ENCODE measurements around the gene PRRT4.

Gene PRRT4

DNA sequence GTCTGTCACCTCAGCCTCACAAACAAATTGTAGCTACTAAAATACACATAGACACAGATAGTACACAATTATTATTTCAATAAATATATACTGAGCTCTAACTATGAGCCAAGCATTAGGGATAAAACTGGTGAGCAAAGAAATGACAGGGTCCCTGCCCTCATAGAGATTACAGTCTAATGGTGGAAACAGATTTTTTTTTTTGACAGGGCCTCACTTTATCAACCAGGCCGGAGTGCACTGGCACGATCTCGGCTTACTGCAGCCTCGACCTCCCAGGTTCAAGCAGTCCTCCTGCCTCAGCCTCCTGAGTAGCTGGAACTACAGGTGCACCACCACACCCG, 17.1 kb downstream of the PRRT4 start:
- no peak for DNase-seq (ENCODE audit: low spot score)
- TF ChIP-seq, protein P1, sequence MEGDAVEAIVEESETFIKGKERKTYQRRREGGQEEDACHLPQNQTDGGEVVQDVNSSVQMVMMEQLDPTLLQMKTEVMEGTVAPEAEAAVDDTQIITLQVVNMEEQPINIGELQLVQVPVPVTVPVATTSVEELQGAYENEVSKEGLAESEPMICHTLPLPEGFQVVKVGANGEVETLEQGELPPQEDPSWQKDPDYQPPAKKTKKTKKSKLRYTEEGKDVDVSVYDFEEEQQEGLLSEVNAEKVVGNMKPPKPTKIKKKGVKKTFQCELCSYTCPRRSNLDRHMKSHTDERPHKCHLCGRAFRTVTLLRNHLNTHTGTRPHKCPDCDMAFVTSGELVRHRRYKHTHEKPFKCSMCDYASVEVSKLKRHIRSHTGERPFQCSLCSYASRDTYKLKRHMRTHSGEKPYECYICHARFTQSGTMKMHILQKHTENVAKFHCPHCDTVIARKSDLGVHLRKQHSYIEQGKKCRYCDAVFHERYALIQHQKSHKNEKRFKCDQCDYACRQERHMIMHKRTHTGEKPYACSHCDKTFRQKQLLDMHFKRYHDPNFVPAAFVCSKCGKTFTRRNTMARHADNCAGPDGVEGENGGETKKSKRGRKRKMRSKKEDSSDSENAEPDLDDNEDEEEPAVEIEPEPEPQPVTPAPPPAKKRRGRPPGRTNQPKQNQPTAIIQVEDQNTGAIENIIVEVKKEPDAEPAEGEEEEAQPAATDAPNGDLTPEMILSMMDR (IDR thresholded peaks at IDR 0.05): no peak
- H3K4me3 ChIP-seq: no peak overlapping the region
- H3K27ac ChIP-seq: no peak overlapping the region

DNA sequence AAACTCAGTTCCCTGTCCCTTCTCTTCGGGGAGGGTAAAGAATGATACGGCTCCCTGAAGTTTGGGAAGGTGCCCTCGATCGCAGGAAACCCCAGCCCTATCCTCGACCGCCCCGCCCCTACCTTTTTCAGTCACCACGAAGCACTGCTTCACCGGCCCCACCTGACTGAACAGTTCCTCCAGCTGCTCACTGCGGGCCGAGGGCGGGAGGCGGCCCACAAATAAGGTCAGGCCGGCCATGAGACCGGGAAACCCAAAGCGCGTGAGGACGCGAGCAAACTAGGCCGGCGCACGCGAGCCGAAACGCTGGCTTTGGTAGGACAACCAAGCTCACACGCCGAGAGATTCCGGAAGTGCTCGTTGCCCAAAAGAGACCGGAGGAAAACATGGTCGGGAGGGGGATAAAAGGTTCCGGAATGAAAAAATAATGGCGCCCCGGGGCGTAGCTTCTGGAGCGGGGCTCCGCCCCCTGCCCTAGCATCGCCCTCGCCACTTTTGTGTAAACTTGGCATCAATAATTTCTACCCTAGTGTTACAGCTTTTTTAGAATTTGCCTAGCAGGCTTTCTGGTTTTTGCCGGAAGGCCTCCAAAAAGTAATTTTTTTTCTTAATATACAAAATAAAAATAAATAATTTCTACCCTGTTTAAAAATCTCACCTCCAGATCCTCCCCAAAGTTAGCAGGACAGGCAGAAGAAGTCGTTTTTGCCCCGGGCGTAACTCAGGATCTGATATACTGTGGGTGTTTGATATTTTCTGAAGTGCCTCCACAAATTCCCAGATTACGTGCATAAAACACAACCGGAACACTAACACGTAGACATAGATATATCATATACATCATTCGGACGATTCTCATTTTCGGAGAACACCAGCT, 17.7 kb downstream of the PRRT4 start, which contains the start of gene RBM28:
Gene RBM28, minus strand, starts transcription at position 355 of the 877 bp plus-strand sequence. Its CDS starts 115 bp downstream, at position 240.
- peak within 1 kb of the TSS; percentile 88 for H3K4me3 ChIP-seq
- H3K27ac ChIP-seq: peak within 1 kb of the TSS; percentile 46 to 85
- TF ChIP-seq, protein P1 (IDR thresholded peaks at IDR 0.05): no peak
- DNase-seq (ENCODE audit: low spot score): peak; percentile 91

DNA sequence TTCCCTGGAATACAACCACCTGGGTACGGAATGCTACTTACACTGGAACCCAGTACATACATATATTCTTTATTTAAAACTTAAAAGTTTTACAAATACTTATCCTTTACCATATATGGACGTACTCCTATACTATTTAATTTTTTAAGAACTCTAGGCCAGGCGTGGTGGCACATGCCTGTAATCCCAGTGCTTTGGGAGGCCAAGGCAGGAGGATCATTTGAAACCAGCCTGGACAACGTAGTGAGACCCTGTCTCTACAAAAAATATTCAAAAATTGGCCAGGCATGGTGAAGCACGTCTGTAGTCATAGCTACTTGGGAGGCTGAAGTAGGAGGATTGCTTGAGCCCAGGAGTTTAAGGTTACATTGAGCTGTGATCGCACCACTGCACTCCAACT, 19.8 kb downstream of the PRRT4 start:
- no peak overlapping the region for H3K4me3 ChIP-seq
- DNase-seq (ENCODE audit: low spot score): no peak
- H3K27ac ChIP-seq: no peak overlapping the region
- TF ChIP-seq, protein P1 (IDR thresholded peaks at IDR 0.05): no peak

DNA sequence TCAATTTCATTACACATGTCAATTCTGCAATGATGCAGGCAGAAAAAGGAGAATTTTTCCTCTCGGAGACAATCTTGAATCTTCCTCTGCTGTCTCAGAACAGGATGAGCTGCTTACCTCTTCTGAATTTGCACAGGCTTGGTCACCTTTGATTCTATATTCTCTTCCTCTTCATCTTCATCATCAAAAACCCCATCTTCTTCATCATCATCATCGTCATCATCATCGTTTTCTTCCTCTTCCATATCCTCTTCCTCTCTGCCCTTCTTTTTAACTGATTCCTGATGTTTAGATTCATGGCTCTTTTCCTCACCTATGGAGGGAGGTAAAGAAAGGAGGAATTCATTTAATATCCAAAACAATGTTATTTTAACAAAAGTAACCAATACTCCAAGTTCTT, 25.8 kb downstream of the PRRT4 start:
- DNase-seq (ENCODE audit: low spot score): no peak
- no peak overlapping the region for H3K4me3 ChIP-seq
- TF ChIP-seq, protein P1 (IDR thresholded peaks at IDR 0.05): no peak
- no peak overlapping the region for H3K27ac ChIP-seq

DNA sequence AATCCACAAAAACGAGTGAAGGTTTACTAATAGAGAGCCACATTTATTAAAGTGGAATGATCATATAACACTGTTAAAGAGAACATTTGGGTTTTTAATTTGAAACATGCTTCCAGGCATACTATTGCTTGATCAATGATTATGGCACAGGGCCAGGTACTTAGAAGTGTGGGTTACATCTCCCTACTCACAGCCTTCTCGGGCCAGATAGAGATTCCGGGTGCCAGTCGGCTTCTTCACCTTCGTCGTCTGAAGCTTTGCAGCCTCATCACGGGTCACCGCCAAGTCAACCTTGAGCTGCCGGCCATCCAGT, 37.2 kb downstream of the PRRT4 start:
- Histone ChIP-seq H3K27ac (peak overlapping the region in 1 of 2 donors; percentile 45), H3K4me3 (no peak overlapping the region)
- DNase-seq (ENCODE audit: low spot score): no peak
- TF ChIP-seq, protein P1 (IDR thresholded peaks at IDR 0.05): no peak

DNA sequence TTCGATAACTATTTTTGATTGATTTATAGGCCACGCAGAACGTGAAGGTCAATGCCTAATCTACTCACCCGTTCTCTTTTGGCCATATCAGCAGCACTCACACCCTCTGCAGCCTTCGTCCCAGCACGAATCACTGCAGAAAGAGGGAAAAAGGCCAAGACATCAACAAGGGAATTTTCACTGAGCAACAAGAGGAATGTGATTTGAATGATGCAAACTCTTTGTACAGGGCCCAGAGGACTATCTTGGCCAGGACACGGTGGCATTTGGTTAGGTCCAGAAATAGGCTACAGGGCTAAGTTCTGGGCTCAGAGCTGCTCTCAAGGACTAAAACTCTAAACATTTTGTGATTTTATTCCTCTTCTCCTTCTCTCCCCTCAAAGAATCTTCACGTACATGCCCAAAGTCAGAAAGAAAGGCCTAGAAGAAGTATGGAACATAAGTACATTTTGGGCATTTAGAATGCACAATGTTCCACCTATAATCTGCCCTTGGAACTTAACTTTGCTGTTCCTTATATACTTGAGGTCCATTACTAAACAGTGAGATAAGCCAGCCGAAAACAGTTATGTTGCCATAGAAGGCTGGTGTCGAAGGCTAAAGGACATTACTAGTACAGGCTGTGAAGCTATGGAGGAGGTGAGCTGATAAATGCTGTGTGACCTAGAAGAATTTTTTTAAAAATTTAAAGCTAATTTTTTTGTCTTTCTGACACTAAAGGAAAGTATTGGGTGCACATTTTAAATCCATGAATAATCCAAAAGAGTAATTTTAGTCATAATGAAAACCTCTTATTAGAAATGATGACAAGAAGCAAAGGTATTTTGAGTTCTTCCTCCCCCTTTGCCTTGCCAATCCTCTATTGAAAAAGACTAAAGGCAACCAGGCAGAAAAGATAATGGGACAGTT, 37.8 kb downstream of the PRRT4 start:
- TF ChIP-seq, protein P1 (IDR thresholded peaks at IDR 0.05): no peak
- Histone ChIP-seq H3K27ac (peak overlapping the region in 1 of 2 donors; percentile 49), H3K4me3 (no peak overlapping the region)
- DNase-seq (ENCODE audit: low spot score): no peak

Measured in coronary artery (tissue), 2 donors.